Measurements from ENCODE around the gene RHOT1. TPM values are rescaled to one million over a fixed set of nuclear protein-coding genes. Genes with fewer than 3 reads are reported as not detected.
A peak's percentile ranks its signal among the peaks of the same experiment; 100 is the strongest.

RHOT1 gene
- total and polyA plus RNA-seq, 12 donors, result 32.5 to 76.6 (median 48.5) TPM

DNA sequence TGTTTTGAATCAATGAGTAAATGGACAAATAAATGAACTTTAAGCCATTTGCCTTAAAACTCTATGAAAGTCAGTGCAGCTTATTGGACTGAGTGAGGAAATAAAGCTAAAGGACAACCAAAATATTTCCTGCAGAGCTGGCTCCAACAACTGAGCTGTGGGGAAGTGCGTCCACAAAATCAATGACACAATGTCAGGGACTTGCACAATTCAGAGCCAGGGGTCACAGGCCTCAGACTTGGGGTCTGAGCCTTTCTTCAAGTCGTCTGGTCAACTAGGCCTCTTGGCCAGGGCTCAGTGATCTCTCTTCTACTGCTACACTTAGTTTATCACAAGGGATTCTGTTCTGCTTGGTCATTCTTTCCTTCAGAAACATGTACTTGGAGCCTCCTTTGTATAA lies 97.2 kb downstream of the RHOT1 start:
- DNase-seq, result no peak
- intact Hi-C loops (cut with DNase I), result no loop called here

DNA sequence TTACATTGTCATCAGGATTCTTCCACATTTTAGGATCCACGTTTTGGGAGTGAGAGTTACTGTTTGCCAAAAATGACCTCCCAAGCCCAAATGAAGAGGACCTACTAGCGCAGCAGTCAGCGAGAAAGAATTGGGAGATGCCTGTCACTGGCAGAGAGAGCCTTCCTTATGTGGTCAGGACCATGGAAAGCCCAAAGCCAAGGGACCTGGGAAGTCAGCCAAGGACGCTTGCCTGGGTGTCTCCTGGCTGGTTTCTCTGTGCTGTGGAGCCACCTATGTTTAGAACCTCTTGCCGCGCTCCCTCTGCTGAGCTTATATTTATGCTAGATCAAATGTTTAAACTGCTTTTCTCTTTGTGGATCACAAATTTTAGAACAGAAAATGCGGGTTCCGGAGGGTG lies 98.4 kb downstream of the RHOT1 start:
- DNase-seq (peak; percentile 54 to 64), ATAC-seq (peak; percentile 55 to 98 (median 92))
- TF ChIP-seq, protein P1, sequence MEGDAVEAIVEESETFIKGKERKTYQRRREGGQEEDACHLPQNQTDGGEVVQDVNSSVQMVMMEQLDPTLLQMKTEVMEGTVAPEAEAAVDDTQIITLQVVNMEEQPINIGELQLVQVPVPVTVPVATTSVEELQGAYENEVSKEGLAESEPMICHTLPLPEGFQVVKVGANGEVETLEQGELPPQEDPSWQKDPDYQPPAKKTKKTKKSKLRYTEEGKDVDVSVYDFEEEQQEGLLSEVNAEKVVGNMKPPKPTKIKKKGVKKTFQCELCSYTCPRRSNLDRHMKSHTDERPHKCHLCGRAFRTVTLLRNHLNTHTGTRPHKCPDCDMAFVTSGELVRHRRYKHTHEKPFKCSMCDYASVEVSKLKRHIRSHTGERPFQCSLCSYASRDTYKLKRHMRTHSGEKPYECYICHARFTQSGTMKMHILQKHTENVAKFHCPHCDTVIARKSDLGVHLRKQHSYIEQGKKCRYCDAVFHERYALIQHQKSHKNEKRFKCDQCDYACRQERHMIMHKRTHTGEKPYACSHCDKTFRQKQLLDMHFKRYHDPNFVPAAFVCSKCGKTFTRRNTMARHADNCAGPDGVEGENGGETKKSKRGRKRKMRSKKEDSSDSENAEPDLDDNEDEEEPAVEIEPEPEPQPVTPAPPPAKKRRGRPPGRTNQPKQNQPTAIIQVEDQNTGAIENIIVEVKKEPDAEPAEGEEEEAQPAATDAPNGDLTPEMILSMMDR (IDR thresholded peaks at IDR 0.05), result peak in 2 of 9 donors; percentile 27 to 28
- peaks cover 0 to 10% (median 0%) of the 10 kb centered on the region in 9 donors for H3K4me1 ChIP-seq
- 46 to 61% methylated on average over 8 of the region's 8 CpGs for WGBS, 2 donors
- intact Hi-C loops (cut with DNase I), result no loop called here
- no peak overlapping the region for H3K27ac ChIP-seq
- no peaks in the 10 kb centered on the region for H3K36me3 ChIP-seq
- H3K27me3 ChIP-seq, result no peaks in the 10 kb centered on the region
- H3K4me3 ChIP-seq, result no peak overlapping the region
- H3K9me3 ChIP-seq, result no peaks in the 10 kb centered on the region

More for the DNA sequence above, 97.2 kb downstream of the RHOT1 start:
- peaks cover 0 to 10% (median 0%) of the 10 kb centered on the region in 9 donors for H3K4me1 ChIP-seq
- H3K9me3 ChIP-seq, result no peaks in the 10 kb centered on the region
- no peak for ATAC-seq
- no peaks in the 10 kb centered on the region for H3K27me3 ChIP-seq
- H3K4me3 ChIP-seq, result no peak overlapping the region
- 71 to 79% methylated on average over 2 of the region's 2 CpGs for WGBS, 2 donors
- H3K36me3 ChIP-seq, result no peaks in the 10 kb centered on the region
- TF ChIP-seq, protein P1 (IDR thresholded peaks at IDR 0.05), result no peak
- H3K27ac ChIP-seq, result no peak overlapping the region

DNA sequence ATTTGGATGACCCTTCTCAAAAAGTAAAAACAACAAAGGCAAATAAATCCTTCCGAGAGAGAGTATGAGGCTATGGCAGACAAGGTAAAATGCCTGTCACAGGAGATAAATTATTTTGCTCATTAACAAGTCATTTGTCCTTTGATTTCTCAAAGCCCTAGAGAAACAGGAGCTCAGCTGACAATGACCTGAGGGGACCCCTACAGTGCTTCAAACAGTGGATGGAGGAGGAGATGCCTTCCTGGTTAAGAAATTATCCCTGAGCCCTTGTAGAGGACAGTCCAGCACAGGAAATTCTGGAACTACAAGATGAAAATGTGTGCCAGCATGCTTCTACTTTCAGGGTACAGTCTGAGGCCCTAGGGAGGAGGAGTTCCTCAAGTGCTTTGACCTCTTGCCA lies 99.3 kb downstream of the RHOT1 start:
- ATAC-seq, result peak in 2 of 8 donors; percentile 34 to 38
- WGBS, 2 donors, result 68 to 80% methylated on average over 1 of the region's 1 CpG
- TF ChIP-seq, protein P1 (IDR thresholded peaks at IDR 0.05), result no peak
- H3K4me3 ChIP-seq, result no peak overlapping the region
- intact Hi-C loops (cut with DNase I), result no loop called here
- no peak overlapping the region for H3K27ac ChIP-seq
- no peaks in the 10 kb centered on the region for H3K9me3 ChIP-seq
- peaks cover 0 to 10% (median 0%) of the 10 kb centered on the region in 9 donors for H3K4me1 ChIP-seq
- H3K27me3 ChIP-seq, result no peaks in the 10 kb centered on the region
- DNase-seq, result no peak
- no peaks in the 10 kb centered on the region for H3K36me3 ChIP-seq

DNA sequence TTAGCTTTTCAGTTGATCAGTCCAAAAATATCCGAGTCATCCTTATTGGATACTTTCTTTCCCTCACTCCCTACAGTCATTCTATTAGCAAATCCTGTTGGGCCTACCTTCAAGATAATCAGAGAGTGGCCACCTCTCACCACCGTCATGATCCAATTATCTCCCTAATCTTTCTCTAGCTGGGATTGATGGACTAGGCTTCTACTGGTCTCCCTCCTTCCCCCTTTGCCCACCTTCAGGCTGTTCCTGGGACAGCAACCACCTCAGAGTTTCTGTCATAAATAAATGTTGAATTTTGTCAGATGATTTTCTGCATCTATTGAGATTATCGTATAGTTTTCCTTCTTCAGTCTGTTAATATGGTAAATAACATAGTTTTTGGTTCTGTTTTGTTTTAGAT lies 107.2 kb downstream of the RHOT1 start:
- Histone ChIP-seq H3K36me3 (no peaks in the 10 kb centered on the region), H3K4me1 (no peaks in the 10 kb centered on the region), H3K4me3 (no peak overlapping the region), H3K9me3 (no peaks in the 10 kb centered on the region), H3K27me3 (no peaks in the 10 kb centered on the region), H3K27ac (no peak overlapping the region)
- ATAC-seq, result no peak
- TF ChIP-seq, protein P1 (IDR thresholded peaks at IDR 0.05), result no peak
- no peak for DNase-seq
- WGBS, 2 donors, result 82% methylated on average over 3 of the region's 3 CpGs
- intact Hi-C loops (cut with DNase I), result no loop called here
